SK-N-SH (cell line): ENCODE data around the gene LLGL2.

Experiments used
- EZH2phosphoT487 ChIP-seq: fragments of 200-600 bp; sonication (generic); IDR thresholded peaks from 2 replicates; pipeline ENCODE4 v1.6.1; 2017; ENCODE audit warnings: low read depth, mixed run types, mild to moderate bottlenecking, antibody characterized with exemption, moderate library complexity, borderline replicate concordance
- JUND ChIP-seq: IDR thresholded peaks from 2 replicates; pipeline ENCODE4 v1.4.0; 2012
- POLR2AphosphoS5 ChIP-seq: IDR thresholded peaks from 2 replicates; pipeline ENCODE4 v1.6.1; 2012; ENCODE audit warnings: low read depth, low read length
- RFX5 ChIP-seq: IDR thresholded peaks from 2 replicates; pipeline ENCODE4 v1.6.1; 2012; ENCODE audit warnings: mild to moderate bottlenecking, improper control_type of control experiment, low read length
- SMC3 ChIP-seq: IDR thresholded peaks from 2 replicates; pipeline ENCODE4 v1.6.1; 2012; ENCODE audit warnings: low read depth, low read length, improper control_type of control experiment
- TF ChIP-seq, protein P1 (sequence below): fragments of 200-600 bp; sonication (generic); IDR thresholded peaks from 2 replicates; pipeline ENCODE4 v1.6.1; 2017; ENCODE audit warnings: antibody characterized with exemption, mild to moderate bottlenecking, moderate library complexity
- TF ChIP-seq, protein P2 (sequence below): fragments of 150-350 bp; IDR thresholded peaks from 2 replicates; pipeline ENCODE4 v1.6.1; 2017; ENCODE audit warnings: antibody characterized with exemption, low read length, low read depth, borderline replicate concordance

DNA sequence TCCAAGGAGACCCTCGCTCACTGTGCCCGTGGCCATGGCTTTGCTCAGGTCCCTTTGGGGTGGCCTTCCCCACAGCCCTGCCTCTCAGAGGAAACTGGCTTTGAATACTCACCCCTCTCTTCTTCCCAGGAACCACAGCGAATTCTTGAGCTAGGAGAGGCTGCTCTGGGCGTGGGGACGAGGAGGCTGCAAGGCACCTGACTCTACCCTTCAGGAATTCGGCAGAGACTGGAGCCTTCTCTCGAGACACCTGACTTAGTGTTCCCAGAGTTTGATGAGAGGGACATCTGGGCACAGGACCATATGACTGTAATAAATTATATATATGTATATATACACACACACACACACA, 6.2 kb downstream of the LLGL2 start:
- TF ChIP-seq POLR2AphosphoS5 (no peak), JUND (no peak), EZH2phosphoT487 (no peak), RFX5 (no peak), SMC3 (no peak)
- TF ChIP-seq, protein P1, sequence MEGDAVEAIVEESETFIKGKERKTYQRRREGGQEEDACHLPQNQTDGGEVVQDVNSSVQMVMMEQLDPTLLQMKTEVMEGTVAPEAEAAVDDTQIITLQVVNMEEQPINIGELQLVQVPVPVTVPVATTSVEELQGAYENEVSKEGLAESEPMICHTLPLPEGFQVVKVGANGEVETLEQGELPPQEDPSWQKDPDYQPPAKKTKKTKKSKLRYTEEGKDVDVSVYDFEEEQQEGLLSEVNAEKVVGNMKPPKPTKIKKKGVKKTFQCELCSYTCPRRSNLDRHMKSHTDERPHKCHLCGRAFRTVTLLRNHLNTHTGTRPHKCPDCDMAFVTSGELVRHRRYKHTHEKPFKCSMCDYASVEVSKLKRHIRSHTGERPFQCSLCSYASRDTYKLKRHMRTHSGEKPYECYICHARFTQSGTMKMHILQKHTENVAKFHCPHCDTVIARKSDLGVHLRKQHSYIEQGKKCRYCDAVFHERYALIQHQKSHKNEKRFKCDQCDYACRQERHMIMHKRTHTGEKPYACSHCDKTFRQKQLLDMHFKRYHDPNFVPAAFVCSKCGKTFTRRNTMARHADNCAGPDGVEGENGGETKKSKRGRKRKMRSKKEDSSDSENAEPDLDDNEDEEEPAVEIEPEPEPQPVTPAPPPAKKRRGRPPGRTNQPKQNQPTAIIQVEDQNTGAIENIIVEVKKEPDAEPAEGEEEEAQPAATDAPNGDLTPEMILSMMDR, result no peak
- TF ChIP-seq, protein P2, sequence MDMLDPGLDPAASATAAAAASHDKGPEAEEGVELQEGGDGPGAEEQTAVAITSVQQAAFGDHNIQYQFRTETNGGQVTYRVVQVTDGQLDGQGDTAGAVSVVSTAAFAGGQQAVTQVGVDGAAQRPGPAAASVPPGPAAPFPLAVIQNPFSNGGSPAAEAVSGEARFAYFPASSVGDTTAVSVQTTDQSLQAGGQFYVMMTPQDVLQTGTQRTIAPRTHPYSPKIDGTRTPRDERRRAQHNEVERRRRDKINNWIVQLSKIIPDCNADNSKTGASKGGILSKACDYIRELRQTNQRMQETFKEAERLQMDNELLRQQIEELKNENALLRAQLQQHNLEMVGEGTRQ, result no peak
